B cell (primary cell): ENCODE results near the gene CTNNA3. TPM values are rescaled to one million over a fixed set of nuclear protein-coding genes. Genes with fewer than 3 reads are reported as not detected.

Experiments
- ATAC-seq: fragments of 200-7000 bp; cut with Tn5 transposase; one replicate; pipeline ENCODE4 v1.10.0; 2021; ENCODE audit warnings: low read depth, mild to moderate bottlenecking, moderate number of reproducible peaks, moderate library complexity
- CTCF ChIA-PET: fragments of 350-600 bp; sonication (Branson Sonifier 250); formaldehyde crosslinking; loops from one replicate; lab custom pipeline; 2021; ENCODE audit warnings: antibody characterized with exemption, inconsistent platforms; lab: Charles Lee
- POLR2A ChIA-PET: fragments of 350-600 bp; sonication (Branson Sonifier 250); formaldehyde crosslinking; loops from one replicate; lab custom pipeline; 2021; ENCODE audit warnings: antibody characterized with exemption; lab: Charles Lee
- DNase-seq: peaks from one replicate; pipeline ENCODE4 v3.0.0; 2013
- H2AFZ ChIP-seq: 2 replicates; pipeline ENCODE4 v1.6.1; 2012; ENCODE audit warnings: mild to moderate bottlenecking, low read depth, low read length; ENCODE audit not compliant: insufficient read depth, poor library complexity, severe bottlenecking
- H3K27ac ChIP-seq, 2 donors: 1 replicate in 1 of 2; 2 replicates in 1 of 2; pipeline ENCODE4 v1.5.1; 2012 to 2013; ENCODE audit warnings: low read length in 2 of 2, mild to moderate bottlenecking in 2 of 2, moderate library complexity in 1 of 2
- H3K27me3 ChIP-seq, 4 experiments: fragments of 200-600 bp in 1 of 4; sonication (generic) in 1 of 4; replicated peaks in 1 of 4; 1 replicate in 2 of 4; 2 replicates in 2 of 4; pipeline versions ENCODE4 v1.6.1 to v1.7.0; 2013 to 2016; ENCODE audit warnings: low read length in 3 of 4, mild to moderate bottlenecking in 2 of 4, mixed read lengths in 1 of 4, moderate library complexity in 1 of 4; ENCODE audit not compliant: insufficient read depth in 4 of 4, control insufficient read depth in 3 of 4; ENCODE audit errors: control extremely low read depth in 1 of 4
- H3K36me3 ChIP-seq, 2 experiments: replicated peaks in 1 of 2; 1 replicate in 1 of 2; 2 replicates in 1 of 2; pipeline versions ENCODE4 v1.6.1 to v1.7.1; 2013; ENCODE audit warnings: low read length in 1 of 2; ENCODE audit not compliant: insufficient read depth in 2 of 2, control insufficient read depth in 1 of 2; ENCODE audit errors: control extremely low read depth in 1 of 2, extremely low read depth in 1 of 2
- H3K4me1 ChIP-seq, 2 donors: fragments of 200-600 bp in 1 of 2; sonication (generic) in 1 of 2; 1 replicate in 1 of 2; 2 replicates in 1 of 2; pipeline versions ENCODE4 v1.5.1 to v1.6.1; 2013 to 2017; ENCODE audit warnings: low read length in 2 of 2; ENCODE audit not compliant: control insufficient read depth in 2 of 2, insufficient read depth in 2 of 2
- H3K4me2 ChIP-seq: replicated peaks from 2 replicates; pipeline ENCODE3; 2012; ENCODE audit warnings: mild to moderate bottlenecking, low read depth, low read length; ENCODE audit not compliant: poor library complexity, severe bottlenecking
- H3K4me3 ChIP-seq, 5 experiments: fragments of 200-600 bp in 1 of 5; sonication (generic) in 1 of 5; 1 replicate in 3 of 5; 2 replicates in 2 of 5; pipeline versions ENCODE4 v1.5.1 to v1.7.0; 2011 to 2016; ENCODE audit warnings: low read length in 4 of 5, mild to moderate bottlenecking in 4 of 5, low read depth in 2 of 5, control low read depth in 1 of 5, moderate library complexity in 1 of 5; ENCODE audit not compliant: insufficient read depth in 1 of 5; ENCODE audit errors: control extremely low read depth in 1 of 5, extremely low read depth in 1 of 5
- H3K79me2 ChIP-seq: fragments of 200-600 bp; sonication (generic); one replicate; pipeline ENCODE4 v1.6.0; 2016; ENCODE audit warnings: low read length; ENCODE audit not compliant: control insufficient read depth, insufficient read depth
- H3K9ac ChIP-seq: fragments of 200-600 bp; sonication (generic); 2 replicates; pipeline ENCODE4 v1.6.1; 2017; ENCODE audit warnings: mild to moderate bottlenecking, low read length, moderate library complexity
- H3K9me3 ChIP-seq, 3 donors: one replicate each; pipeline versions ENCODE4 v1.6.1 to v1.7.1; 2013; ENCODE audit warnings: low read length in 2 of 3; ENCODE audit not compliant: control insufficient read depth in 2 of 3, insufficient read depth in 1 of 3; ENCODE audit errors: control extremely low read depth in 1 of 3
- H4K20me1 ChIP-seq: 2 replicates; pipeline ENCODE4 v1.6.0; 2012; ENCODE audit warnings: mild to moderate bottlenecking, low read length; ENCODE audit not compliant: insufficient read depth, control insufficient read depth, poor library complexity, severe bottlenecking
- H3K27ac Mint-ChIP-seq: one replicate; pipeline ENCODE4 v1.8.0; 2021; ENCODE audit warnings: mixed read lengths
- H3K27me3 Mint-ChIP-seq: one replicate; pipeline ENCODE4 v1.8.0; 2021; ENCODE audit warnings: mixed read lengths
- H3K4me1 Mint-ChIP-seq: one replicate; pipeline ENCODE4 v1.8.0; 2021; ENCODE audit warnings: mixed read lengths
- H3K4me3 Mint-ChIP-seq: one replicate; pipeline ENCODE4 v1.8.0; 2021; ENCODE audit warnings: mixed read lengths
- H3K9me3 Mint-ChIP-seq: one replicate; pipeline ENCODE4 v1.8.0; 2022; ENCODE audit warnings: mixed read lengths; ENCODE audit not compliant: insufficient read depth
- CTCF ChIP-seq: fragments of 200-600 bp; IDR thresholded peaks from one replicate; pipeline ENCODE4 v1.8.0; 2022; ENCODE audit warnings: antibody characterized with exemption, mild to moderate bottlenecking
- EZH2 ChIP-seq: IDR thresholded peaks from 2 replicates; pipeline ENCODE4 v1.6.1; 2012; ENCODE audit warnings: borderline replicate concordance, low read depth, mild to moderate bottlenecking, moderate library complexity, low read length; ENCODE audit not compliant: insufficient read depth, poor library complexity, severe bottlenecking
- WGBS: methylation state at CpG from one replicate; pipeline ENCODE4 v1.1.5; 2013; ENCODE audit warnings: missing lambda C conversion rate; ENCODE audit not compliant: insufficient coverage; 5-methylcytosine and 5-hydroxymethylcytosine counted together
- intact Hi-C: fragments of 100-400 bp; cut with micrococcal nuclease; formaldehyde crosslinking; loops from one replicate; pipeline ENCODE4 v1.10.0; 2022
- polyA plus RNA-seq: library from polyadenylated mRNA; depleted of rRNA; stranded (reverse); fragments of >200 nt; gene quantifications from 2 replicates; pipeline ENCODE4 v1.2.3, GENCODE V29; 2012
- total RNA-seq, 2 donors: library from RNA; stranded (reverse); fragments of 120-200 nt in 1 of 2; gene quantifications; 1 replicate in 1 of 2; 2 replicates in 1 of 2; pipeline versions ENCODE4 v1.2.3 to v1.2.4, GENCODE V29; 2013 to 2022

CTNNA3 gene
- total and polyA plus RNA-seq, 2 donors (not counting 1 experiment from before 2014, with no cell fraction given) = 0.01 TPM; not detected in 1

GRCh38 chr10:65907199-65907712 is 1788.7 kb downstream of the CTNNA3 start:
- H3K36me3 ChIP-seq = no peaks in the 10 kb centered on the region
- no peak overlapping the region for H2AFZ ChIP-seq
- Mint-ChIP-seq H3K9me3 (peaks cover 2% of the 10 kb centered on the region), H3K4me1 (no peaks in the 10 kb centered on the region), H3K27ac (no peak overlapping the region), H3K27me3 (no peaks in the 10 kb centered on the region), H3K4me3 (no peak overlapping the region)
- H3K9me3 ChIP-seq = peaks cover 0 to 6% (median 0%) of the 10 kb centered on the region in 3 donors
- 57% methylated on average over 4 of the region's 8 CpGs for WGBS
- TF ChIP-seq EZH2 (no peak), CTCF (no peak)
- POLR2A ChIA-PET = no interaction called here
- H3K4me3 ChIP-seq = no peak overlapping the region
- no peak overlapping the region for H3K4me2 ChIP-seq
- no peaks in the 10 kb centered on the region for H4K20me1 ChIP-seq
- H3K27me3 ChIP-seq = no peaks in the 10 kb centered on the region
- ATAC-seq (no peak), DNase-seq (no peak)
- no peaks in the 10 kb centered on the region for H3K79me2 ChIP-seq
- H3K4me1 ChIP-seq = no peaks in the 10 kb centered on the region
- no peak overlapping the region for H3K9ac ChIP-seq
- no peak overlapping the region for H3K27ac ChIP-seq
- CTCF ChIA-PET = no interaction called here
- intact Hi-C loops = no loop called here

- H2AFZ ChIP-seq = no peak overlapping the region
- H3K9me3 ChIP-seq = peaks cover 0 to 6% (median 0%) of the 10 kb centered on the region in 3 donors
- H3K9me3 Mint-ChIP-seq = peaks cover 2% of the 10 kb centered on the region
- H3K4me1 ChIP-seq = no peaks in the 10 kb centered on the region
- ChIA-PET POLR2A (no interaction called here), CTCF (no interaction called here)
- intact Hi-C loops = no loop called here
- H3K27me3 Mint-ChIP-seq = no peaks in the 10 kb centered on the region
- H3K4me3 Mint-ChIP-seq = no peak overlapping the region
- no peaks in the 10 kb centered on the region for H3K79me2 ChIP-seq
- no peak overlapping the region for H3K27ac ChIP-seq
- H3K9ac ChIP-seq = no peak overlapping the region
- H3K4me3 ChIP-seq = no peak overlapping the region
- H3K4me1 Mint-ChIP-seq = no peaks in the 10 kb centered on the region
- H3K27me3 ChIP-seq = no peaks in the 10 kb centered on the region
- ATAC-seq (no peak), DNase-seq (no peak)
- TF ChIP-seq EZH2 = no peak
- no peak for TF ChIP-seq CTCF
- 100% methylated on average over 2 of the region's 4 CpGs for WGBS
- no peak overlapping the region for H3K27ac Mint-ChIP-seq
- no peak overlapping the region for H3K4me2 ChIP-seq
- H3K36me3 ChIP-seq = no peaks in the 10 kb centered on the region
- no peaks in the 10 kb centered on the region for H4K20me1 ChIP-seq
Measured at GRCh38 chr10:65903620-65904019, 1792.4 kb downstream of the CTNNA3 start.
